Ectodermal cell (in vitro differentiated cells): ENCODE data around the gene PHKG1.
A peak's percentile ranks its signal among the peaks of the same experiment; 100 is the strongest.
"Not testable (repeated sequence)": the region's sequence is repeated elsewhere in the genome, so short reads cannot be mapped to it uniquely, and the experiment has no call there.

Experiments
- H3K27ac ChIP-seq: 2 replicates; pipeline ENCODE4 v1.7.0; 2013; ENCODE audit warnings: mild to moderate bottlenecking, low read depth, low read length; ENCODE audit not compliant: insufficient read depth, poor library complexity, severe bottlenecking
- H3K27me3 ChIP-seq: 2 replicates; pipeline ENCODE4 v1.7.0; 2013; ENCODE audit warnings: mild to moderate bottlenecking, low read length; ENCODE audit not compliant: insufficient read depth, control insufficient read depth, poor library complexity, severe bottlenecking
- H3K36me3 ChIP-seq: one replicate; pipeline ENCODE4 v1.7.0; 2013; ENCODE audit warnings: low read length; ENCODE audit not compliant: control insufficient read depth, insufficient read depth
- H3K4me1 ChIP-seq: one replicate; pipeline ENCODE4 v1.7.0; 2013; ENCODE audit warnings: low read length; ENCODE audit not compliant: control insufficient read depth, insufficient read depth
- H3K4me3 ChIP-seq: 2 replicates; pipeline ENCODE4 v1.7.0; 2013; ENCODE audit warnings: low read depth, low read length, control low read depth; ENCODE audit not compliant: insufficient read depth
- H3K9me3 ChIP-seq: 2 replicates; pipeline ENCODE4 v1.7.0; 2013; ENCODE audit warnings: mild to moderate bottlenecking, low read length, moderate library complexity; ENCODE audit not compliant: control insufficient read depth
- WGBS, 2 experiments: methylation state at CpG; one replicate each; pipeline ENCODE4 v1.1.7; 2013; ENCODE audit warnings: missing lambda C conversion rate in 2 of 2; 5-methylcytosine and 5-hydroxymethylcytosine counted together

Gene PHKG1

DNA sequence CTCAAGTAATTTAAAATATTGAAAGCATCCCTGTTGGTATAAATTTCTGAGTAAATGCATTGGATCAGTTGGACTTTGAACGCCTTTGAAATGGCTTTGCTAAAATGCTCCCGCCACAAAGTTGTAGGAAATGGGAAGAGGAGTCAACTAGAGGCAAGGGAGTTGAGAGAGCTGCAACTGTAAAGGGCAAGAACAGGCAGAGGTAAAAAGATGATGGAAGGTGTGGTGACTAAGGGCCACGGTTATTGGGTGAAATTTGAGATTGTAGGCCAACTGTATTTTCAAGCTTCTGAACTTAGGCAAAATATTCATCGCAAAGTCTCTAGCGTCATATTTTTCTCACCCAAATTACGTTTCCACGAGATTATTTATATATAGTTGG, 29.3 kb downstream of the PHKG1 start:
- H3K4me3 ChIP-seq: peak overlapping the region; percentile 74
- no peaks in the 10 kb centered on the region for H3K27me3 ChIP-seq
- peaks cover 28% of the 10 kb centered on the region for H3K36me3 ChIP-seq
- H3K4me1 ChIP-seq: no peaks in the 10 kb centered on the region
- H3K9me3 ChIP-seq: no peaks in the 10 kb centered on the region
- H3K27ac ChIP-seq: peak overlapping the region; percentile 79
- 91 to 93% methylated on average over 6 to 7 of the region's 7 CpGs for WGBS, 2 experiments

DNA sequence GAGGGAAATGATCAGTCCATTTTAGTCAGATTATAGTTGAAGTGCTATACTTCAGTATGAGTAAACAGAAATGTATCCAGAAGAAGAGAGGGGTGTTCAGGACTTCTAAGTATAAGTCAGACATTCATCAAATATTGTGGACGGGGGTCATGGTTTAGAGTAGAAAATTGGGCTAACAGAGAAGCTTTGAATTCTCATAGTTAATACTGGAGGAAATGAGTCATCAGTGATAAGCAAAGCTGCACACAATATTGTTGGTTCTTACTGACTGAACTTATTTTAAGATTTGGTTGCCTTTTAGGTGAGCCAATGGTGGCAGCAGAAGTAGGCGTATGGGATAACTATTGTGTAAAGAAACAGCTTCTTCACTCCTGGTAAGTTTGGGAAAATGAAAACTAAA, 30.4 kb downstream of the PHKG1 start:
- H3K36me3 ChIP-seq: peaks cover 34% of the 10 kb centered on the region
- WGBS, 2 experiments: 88 to 96% methylated on average over 2 of the region's 2 CpGs
- H3K9me3 ChIP-seq: no peaks in the 10 kb centered on the region
- H3K27me3 ChIP-seq: no peaks in the 10 kb centered on the region
- H3K4me1 ChIP-seq: no peaks in the 10 kb centered on the region
- peak overlapping the region; percentile 36 for H3K27ac ChIP-seq
- no peak overlapping the region for H3K4me3 ChIP-seq

DNA sequence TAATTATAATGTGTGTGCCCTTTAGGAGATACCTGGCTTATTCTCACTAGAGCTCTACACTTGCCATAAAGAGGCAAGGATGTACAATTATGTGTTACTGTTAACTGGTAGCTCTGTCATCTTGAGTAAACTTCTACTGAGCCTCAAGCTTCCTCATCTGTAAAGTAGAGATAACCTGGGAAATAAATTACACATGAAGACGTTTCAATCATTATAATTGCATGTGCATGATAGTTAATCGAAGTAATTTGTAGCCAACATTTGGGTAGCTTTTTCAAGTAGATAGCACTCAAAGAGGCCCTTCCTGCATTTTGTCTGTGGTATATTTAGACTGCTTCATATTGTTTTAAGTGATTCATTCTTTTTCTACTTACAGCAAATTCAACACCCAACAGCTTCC, 38.8 kb downstream of the PHKG1 start:
- Histone ChIP-seq H3K27me3 (no peaks in the 10 kb centered on the region), H3K36me3 (peaks cover 41% of the 10 kb centered on the region), H3K4me3 (no peak overlapping the region), H3K27ac (no peak overlapping the region), H3K4me1 (no peaks in the 10 kb centered on the region), H3K9me3 (no peaks in the 10 kb centered on the region)
- 93 to 97% methylated on average over 2 of the region's 2 CpGs for WGBS, 2 experiments

DNA sequence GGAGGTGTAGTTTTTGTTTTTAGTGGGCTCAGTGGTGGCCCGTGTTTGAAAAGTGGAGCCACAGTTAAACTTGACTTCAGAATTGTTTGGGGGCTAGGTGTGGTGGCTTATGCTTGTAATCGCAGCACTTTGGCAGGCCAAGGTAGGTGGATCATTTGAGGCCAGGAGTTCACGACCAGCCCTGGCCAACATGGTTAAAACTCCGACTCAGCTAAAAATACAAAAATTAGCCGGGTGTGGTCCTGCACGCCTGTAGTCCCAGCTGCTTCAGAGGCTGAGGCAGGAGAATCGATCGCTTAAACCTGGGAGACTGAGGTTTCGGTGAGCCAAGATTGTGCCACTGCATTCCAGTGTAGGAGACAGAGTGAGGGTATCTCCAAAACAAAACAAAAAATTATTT, 39.4 kb downstream of the PHKG1 start:
- H3K4me1 ChIP-seq: no peaks in the 10 kb centered on the region
- H3K9me3 ChIP-seq: no peaks in the 10 kb centered on the region
- no peaks in the 10 kb centered on the region for H3K27me3 ChIP-seq
- WGBS, 2 experiments: 82 to 84% methylated on average over 9 of the region's 9 CpGs
- H3K36me3 ChIP-seq: peaks cover 41% of the 10 kb centered on the region
- no peak overlapping the region for H3K27ac ChIP-seq
- peak overlapping the region; percentile 99 for H3K4me3 ChIP-seq

DNA sequence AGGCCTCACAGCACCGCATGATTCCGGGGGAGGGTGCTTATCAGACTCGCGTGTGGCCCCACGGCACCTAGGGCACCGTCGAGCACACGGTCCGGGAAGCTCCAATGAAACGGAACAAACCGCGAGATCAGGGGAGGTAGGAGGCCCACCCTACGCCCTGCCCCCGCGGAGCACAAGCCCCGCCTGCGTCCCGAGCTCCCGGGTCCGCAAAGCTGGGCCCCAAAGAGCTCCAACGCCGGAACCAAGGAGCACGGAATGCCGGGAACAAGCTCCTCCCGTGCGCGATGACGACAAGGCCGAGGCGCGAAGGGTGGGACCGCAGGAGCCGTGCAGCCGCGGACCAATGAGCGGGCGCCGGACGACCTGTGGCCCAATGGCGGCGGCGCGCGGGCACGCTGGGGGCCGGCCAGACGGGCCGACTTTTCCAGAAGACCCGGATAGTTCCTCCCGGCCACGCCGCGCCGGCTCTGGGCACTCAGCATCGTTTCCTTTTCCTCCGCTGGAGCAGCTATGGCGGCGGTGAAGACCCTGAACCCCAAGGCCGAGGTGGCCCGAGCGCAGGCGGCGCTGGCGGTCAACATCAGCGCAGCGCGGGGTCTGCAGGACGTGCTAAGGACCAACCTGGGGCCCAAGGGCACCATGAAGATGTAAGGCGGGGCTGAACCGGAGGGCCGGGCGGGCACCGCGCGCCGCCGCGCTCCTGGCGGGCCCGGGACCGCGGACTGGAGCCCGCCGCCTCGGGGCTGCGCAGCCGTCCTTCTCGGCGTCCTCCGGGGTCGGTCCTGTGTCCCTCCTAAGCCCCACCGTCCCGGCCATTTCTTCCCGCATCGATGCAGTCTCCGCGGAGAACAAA, 41.2 kb downstream of the PHKG1 start, which contains the start of the genes CCT6A and PSPH:
Gene CCT6A (plus strand): TSS at position 427 of the 853 bp plus-strand sequence. CDS start 84 bp downstream, at position 511.
Gene PSPH (minus strand): TSS at position 106 of the 853 bp plus-strand sequence. CDS start 30,232 bp downstream, outside the sequence.
- WGBS, 2 experiments: 0 to 1% methylated on average over 97 of the region's 97 CpGs
- Histone ChIP-seq H3K36me3 (peaks cover 36% of the 10 kb centered on the region), H3K27me3 (no peaks in the 10 kb centered on the region), H3K4me1 (no peaks in the 10 kb centered on the region), H3K4me3 (peak within 1 kb of the TSS; percentile 99), H3K27ac (peak within 1 kb of the TSS; percentile 95), H3K9me3 (no peaks in the 10 kb centered on the region)

DNA sequence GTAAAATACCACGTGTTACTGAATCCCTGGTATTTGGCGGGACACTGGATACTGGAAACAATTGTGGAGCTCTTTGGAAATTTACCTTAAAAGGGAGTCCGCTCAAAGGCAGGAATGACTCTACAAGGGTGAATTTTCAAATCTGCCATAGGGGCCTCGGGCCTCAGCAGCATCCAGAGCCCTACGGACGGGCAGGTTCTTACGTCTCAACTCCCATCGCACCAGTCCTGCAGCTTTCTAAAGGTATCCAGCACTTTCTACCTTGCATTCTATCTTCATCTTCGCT, 41.8 kb downstream of the PHKG1 start:
- no peaks in the 10 kb centered on the region for H3K27me3 ChIP-seq

DNA sequence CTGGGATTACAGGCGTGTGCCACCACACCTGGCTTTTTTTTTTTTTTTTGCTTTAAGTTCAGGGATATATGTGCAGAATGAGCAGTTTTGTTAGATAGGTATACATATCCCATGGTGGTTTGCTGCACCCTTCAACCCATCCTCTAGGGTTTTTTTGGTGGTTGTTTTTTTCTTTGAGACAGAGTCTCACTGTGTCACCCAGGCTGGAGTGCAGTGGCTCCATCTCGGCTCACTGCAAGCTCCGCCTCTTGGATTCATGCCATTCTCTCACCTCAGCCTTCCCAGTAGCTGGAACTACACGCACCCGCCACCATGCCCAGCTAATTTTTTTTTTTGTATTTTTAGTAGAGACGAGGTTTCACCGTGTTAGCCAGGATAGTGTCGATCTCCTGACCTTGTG, 44.0 kb downstream of the PHKG1 start:
- H3K9me3 ChIP-seq, H3K4me1 ChIP-seq, H3K27ac ChIP-seq, H3K4me3 ChIP-seq, H3K27me3 ChIP-seq: not testable (repeated sequence)
- peaks cover 11% of the 10 kb centered on the region for H3K36me3 ChIP-seq
- WGBS, 2 experiments: 76 to 86% methylated on average over 8 of the region's 8 CpGs

More for the DNA sequence above, 41.8 kb downstream of the PHKG1 start:
- peak overlapping the region; percentile 99 for H3K4me3 ChIP-seq
- H3K4me1 ChIP-seq: no peaks in the 10 kb centered on the region
- peak overlapping the region; percentile 86 for H3K27ac ChIP-seq
- H3K36me3 ChIP-seq: peaks cover 31% of the 10 kb centered on the region
- H3K9me3 ChIP-seq: no peaks in the 10 kb centered on the region
- 0 to 2% methylated on average over 9 of the region's 9 CpGs for whole genome bisulfite sequencing, 2 experiments

DNA sequence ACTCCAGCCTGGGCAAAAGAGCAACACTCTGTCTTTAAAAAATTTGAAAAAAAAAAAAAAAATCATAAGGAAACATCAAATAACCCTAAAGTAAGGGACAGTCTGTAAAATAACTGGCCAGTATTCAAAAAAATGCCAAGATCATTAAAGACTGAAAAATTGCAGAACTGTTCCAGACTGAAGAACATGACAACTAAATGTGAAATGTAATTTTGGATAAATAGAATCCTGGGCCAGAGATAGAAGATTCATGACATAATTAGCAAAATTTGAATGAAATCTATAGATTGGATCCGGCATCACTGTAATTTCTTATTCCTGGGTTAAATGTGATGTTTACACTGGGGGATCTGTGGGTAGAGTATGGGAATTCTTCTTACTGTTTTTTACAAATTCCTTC, 44.5 kb downstream of the PHKG1 start:
- H3K27ac ChIP-seq: no peak overlapping the region
- 94 to 100% methylated on average over 1 of the region's 1 CpG for WGBS, 2 experiments

DNA sequence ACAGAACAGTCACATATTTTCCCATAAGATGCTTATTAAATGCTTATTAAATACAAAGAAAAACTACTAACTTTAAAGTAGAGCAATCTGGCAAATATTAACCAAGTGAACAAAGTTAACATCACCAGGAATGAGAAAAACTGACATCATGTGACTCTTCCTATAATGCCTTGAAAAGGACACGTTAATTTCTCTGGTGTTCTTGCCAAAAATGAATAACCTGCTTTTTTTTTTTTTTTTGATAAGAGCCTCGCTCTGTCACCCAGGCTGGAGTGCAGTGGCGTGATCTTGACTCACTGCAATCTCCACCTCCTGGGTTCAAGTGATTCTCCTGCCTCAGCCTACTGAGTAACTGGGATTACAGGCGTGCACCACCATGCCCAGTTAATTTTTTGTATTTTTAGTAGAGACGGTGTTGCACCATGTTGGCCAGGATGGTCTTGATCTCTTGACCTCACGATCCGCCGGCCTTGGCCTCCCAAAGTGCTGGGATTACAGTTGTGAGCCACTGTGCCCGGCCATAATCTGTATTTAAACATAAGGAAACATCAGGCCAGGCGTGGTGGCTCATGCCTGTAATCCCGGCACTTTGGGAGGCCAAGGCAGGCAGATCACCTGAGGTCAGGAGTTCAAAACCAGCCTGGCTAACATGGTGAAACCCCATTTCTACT, 45.2 kb downstream of the PHKG1 start:
- WGBS, 2 experiments: 89 to 93% methylated on average over 11 of the region's 11 CpGs
- not testable (repeated sequence) for H3K27ac ChIP-seq

More for the DNA sequence above, 44.5 kb downstream of the PHKG1 start:
- Histone ChIP-seq H3K4me1 (no peaks in the 10 kb centered on the region), H3K27me3 (no peaks in the 10 kb centered on the region), H3K4me3 (no peak overlapping the region), H3K9me3 (no peaks in the 10 kb centered on the region), H3K36me3 (peaks cover 6% of the 10 kb centered on the region)

DNA sequence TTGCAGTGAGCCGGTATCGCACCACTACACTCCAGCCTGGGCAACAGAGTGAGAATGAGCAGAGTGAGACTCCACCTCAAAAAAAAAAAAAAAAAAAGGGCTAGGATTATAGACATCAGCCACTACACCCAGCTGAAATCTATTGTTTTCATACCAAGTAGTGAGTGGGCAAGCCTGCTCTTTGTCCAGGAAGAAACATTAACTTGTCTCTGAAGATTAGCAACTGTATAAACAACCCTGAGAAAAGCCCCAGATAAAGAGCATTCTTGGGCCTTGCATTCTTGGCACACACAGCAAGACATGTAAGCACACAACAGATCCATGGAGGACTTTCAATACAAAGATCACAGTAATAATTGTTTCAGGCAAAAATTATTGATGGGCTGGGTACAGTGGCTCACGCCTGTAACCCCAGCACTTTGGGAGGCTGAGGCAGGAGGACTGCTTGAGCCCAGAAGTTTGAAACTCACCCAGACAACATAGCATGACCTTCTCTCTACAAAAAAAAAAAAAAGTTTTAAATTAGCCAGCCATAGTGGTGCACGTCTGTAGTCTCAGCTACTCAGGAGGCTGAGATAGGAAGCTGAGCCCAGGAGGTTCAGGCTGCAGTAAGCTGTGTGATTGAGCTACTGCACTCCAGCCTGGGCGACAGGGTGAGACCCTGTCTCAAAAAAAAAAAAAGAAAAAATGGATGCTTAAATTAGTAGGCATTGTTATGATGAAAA, 45.9 kb downstream of the PHKG1 start:
- no peak overlapping the region for H3K4me3 ChIP-seq
- H3K27me3 ChIP-seq: no peaks in the 10 kb centered on the region
- 88 to 89% methylated on average over 5 of the region's 5 CpGs for WGBS, 2 experiments
- peaks cover 4% of the 10 kb centered on the region for H3K36me3 ChIP-seq
- H3K27ac ChIP-seq: no peak overlapping the region
- H3K9me3 ChIP-seq: no peaks in the 10 kb centered on the region
- no peaks in the 10 kb centered on the region for H3K4me1 ChIP-seq

More for the DNA sequence above, 45.2 kb downstream of the PHKG1 start:
- not testable (repeated sequence) for H3K4me1 ChIP-seq, H3K36me3 ChIP-seq, H3K4me3 ChIP-seq, H3K27me3 ChIP-seq, H3K9me3 ChIP-seq
